HG02884 (cell line): ENCODE results near the gene CEP104.

Experiments used
- ATAC-seq: cut with Tn5 transposase; IDR thresholded peaks from one replicate; pipeline ENCODE4 v1.9.1; 2021; ENCODE audit warnings: mild to moderate bottlenecking, moderate library complexity; ENCODE audit not compliant: unreplicated experiment

The CEP104 gene

DNA sequence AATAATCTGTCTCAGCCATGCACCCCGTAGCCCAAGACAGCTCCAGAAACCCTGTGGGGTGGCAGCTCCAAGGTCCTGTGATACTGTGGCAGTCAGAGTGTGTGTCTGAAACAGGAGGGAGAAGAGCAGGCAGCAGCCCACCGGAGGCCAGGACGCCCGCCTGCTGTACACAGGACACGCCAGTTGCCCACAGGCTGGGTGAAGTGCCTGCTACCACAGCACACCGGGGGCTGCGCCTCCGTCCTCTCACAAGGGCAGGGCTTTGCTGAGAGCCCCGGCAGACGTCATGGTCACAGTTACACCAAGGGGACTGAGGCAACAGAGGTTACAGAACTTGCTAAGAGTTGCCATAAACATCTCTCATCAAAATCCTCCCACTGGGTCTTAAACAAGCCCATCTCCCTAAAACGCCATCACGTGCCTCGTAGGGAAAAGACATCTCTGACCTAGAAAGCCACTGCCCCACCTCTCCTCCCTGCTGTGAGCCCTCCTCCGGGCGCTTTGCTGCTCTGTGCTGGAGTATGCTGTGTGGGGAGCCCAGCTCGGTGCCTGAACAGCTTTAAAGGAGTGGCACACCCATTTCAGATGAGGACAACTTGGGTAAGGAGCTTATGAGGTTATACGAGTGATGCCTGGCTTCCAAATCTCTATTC, 37.7 kb upstream of the CEP104 start:
- ATAC-seq, result no peak

DNA sequence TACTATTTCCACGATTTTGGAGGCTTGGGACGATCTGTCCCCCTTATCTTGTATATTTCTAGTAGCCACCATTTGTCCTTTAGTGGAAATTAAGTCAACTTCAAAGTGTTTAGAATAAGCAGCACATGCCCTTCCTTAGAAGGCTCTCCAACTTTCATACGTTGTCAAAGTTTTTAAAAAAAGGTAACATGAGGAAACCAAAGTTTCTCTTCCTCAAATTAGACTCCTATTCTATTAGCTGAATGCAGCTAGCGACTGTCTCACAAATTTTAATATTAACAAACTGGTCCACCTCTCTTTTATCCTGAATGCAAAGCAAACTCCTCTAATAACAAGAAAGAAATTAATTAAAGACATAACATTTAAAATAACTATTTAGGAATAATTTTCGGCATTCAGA, 36.2 kb upstream of the CEP104 start:
- ATAC-seq, result no peak

DNA sequence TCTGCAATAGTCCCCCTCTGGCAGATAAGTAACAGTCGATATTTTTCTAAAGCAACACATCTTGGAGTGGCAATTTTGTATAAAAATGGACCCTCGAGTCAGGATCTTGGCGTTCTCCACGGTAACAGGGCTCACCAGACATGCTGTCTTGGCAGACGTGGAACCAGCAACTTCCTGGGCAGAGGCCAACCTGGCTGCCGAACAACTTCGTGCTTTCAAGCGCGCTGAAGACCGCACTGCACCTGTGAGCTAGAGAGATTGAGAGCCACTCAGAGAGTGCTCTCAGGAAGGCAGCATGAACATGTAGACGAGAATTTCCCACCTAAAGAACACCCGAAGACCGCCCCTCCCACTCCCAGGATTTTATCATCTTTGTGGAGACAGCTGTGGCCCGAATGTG, 35.7 kb upstream of the CEP104 start:
- no peak for ATAC-seq

DNA sequence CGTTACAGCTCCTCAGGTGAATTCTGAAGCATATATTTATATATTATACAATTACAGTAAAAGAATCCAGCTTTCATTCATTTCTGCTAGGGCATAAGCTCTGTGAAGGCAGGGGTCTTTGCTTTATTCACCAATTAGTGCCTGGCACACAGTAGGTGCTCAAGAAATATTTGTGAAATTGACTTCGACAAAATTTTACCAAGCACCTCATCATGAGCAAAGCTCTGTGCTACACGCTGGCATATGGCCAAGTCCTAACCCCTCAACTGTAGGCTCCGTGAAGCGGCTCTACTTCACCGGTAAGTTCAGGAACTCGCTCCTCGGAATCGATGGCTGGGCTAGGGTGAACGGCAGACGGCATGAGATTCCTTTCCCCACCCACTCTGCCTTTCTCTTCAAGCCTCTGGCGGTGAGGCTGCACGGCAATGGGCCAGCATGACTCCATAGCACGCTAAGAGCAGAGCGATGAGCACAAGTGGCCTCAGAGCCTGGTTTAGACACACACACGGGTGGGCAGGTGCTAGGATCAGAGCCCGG, 34.4 kb upstream of the CEP104 start:
- ATAC-seq, result no peak

DNA sequence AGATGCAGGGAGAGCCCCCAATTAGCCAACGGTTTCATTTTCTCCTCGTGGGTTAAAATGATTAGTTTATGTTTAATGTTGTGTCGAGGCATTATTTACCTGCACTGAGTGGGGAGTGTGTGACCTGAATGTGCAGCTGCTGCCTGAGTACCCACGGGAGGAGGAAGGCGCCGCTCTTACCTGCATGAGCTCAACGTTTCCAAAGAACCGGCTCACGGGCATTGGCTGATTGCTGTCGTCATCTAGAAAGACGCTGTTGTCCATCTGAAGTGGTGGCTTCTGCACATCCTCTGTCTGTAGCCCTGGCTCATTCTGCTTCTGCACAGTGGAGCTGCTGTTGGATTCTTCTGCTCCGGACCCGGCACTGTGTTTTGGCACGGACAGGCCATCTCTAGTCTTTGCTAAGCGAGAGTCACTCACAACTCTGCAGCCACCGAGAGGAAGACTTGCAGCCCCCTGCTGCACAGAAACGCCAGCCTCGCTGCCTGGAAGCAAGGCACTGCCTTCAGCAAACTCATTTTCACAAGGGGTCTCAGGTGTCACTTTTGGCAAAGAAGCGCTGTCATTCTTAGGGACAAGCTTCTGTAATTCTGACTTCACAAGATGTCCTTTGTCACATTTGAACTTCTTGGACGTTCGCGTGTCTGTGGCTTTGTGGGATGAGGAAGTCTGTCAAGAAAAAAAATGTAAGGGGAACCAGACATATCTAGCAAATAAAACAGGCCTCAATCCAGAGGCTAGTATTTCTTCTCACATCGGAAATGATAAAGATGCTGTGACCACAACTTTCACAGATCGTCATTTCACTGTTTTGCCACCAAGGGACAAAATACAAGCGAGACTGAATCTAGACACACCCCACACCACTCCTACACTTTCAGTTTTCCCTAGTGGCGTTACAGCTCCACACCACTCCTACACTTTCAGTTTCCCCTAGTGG, 33.6 kb upstream of the CEP104 start:
- no peak for ATAC-seq

- no peak for ATAC-seq
Measured at GRCh38 chr1:3889936-3890335, 32.9 kb upstream of the CEP104 start.

DNA sequence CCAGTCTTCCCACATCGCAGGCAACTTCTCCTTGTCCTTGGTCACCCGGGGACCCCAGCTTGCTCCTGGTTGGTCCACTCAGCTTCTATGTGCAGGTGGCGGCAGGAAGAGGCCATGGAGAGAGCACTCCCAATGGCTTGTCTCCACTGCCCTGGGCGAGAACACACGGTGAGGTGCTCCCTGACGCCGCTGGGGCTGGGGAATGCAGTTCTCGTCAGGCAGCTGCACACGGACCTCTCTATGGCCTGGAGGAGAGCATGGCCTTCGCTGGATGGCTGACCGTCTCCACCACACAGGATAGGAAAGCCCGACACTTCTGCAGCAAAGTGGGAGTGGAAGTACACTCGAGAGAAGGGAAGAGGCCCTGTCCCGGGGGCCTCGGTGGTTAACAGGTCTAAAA, 31.3 kb upstream of the CEP104 start:
- ATAC-seq, result no peak

DNA sequence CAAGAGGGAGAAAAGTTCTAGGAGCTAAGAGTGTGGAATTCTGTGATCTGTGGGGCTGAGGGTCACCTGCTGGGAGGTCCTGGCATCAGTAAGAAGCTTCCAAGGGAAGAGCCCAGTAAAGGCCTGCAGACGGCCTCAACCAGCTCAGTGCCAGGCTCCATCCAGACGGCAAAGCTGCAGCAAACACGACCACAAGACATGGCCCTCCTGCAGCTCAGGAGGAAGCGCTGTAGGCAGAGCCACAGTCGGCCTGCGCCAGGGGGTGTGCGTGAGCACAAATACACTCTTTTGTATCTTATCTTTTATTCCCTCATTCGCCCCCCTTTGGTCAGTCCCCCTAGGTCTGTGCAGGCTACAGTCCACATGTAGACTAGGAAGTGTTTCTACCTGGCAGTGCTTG, 29.7 kb upstream of the CEP104 start:
- ATAC-seq, result no peak

DNA sequence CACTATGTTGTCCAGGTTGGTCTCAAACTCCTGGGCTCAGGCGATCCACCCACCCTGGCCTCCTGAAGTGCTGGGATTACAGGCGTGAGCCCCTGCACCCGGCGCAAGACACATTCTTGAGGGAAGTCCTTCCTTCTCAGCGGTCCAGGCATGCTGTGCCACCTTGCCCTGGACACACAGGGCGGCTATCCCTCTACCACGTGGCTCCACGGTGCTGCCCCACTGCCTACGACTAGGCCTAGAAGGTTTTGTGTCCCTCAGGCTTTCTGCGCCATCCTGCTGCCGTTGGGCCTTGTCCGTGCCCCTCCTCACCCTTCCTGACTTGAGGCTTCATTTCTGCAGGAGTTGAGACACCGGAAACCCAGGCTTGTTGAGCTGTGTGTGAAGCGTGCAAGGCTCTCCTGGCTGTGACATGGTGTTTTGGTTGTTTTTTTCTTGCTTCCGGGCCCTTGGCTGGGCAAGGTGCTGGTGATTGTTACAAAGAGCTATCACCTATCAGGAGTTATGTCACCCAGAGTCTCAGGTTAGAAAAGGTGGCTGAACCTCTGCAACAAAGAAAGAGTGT, 29.2 kb upstream of the CEP104 start:
- no peak for ATAC-seq

GRCh38 chr1:3885611-3886010, 28.6 kb upstream of the CEP104 start:
- ATAC-seq, result no peak

DNA sequence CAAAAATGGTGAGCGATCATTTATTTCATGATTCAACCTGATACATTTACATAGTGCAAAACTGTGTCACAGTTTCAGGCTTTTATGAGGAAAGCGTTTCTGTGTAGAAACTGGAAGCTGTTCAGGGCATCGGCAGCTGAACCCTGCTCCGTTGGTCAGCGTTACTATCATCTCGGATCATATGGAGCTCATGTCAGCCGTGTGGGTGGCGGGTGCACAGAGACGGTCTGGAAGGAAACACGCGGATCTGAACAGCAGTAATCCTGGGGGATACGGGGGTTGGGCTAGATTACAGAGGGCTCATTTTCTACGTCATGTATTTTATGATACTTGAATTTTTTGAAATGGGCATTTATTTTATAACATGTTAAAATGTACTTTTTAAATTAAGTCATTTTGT, 28.0 kb upstream of the CEP104 start:
- no peak for ATAC-seq

DNA sequence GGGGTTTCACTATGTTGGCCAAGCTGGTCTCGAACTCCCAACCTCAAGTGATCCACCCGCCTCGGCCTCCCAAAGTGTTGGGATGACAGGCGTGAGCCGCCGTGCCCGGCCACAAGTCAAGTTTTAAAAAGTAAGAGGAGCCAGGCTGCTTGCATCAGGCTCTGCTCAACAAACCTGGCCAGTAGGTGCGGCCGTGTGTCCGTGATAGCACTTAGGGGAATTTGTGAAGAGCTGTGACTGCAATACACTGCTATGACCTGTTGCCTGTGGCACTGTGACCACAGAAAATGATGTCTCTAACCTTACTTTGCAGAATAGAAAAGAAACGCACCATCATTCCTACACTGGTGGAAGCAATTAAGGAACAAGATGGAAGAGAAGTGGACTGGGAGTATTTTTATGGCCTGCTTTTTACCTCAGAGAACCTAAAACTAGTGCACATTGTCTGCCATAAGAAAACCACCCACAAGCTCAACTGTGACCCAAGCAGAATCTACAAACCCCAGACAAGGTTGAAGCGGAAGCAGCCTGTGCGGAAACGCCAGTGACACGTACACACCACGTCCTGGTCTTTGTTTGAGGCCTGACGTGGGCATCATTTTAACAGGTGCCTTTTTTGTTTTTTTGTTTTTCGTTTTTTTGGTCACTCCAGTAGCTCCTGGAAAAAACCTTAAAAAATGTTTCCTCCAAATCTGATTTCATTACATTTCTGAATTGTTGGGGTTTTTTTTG, 26.3 kb upstream of the CEP104 start:
- ATAC-seq, result no peak

DNA sequence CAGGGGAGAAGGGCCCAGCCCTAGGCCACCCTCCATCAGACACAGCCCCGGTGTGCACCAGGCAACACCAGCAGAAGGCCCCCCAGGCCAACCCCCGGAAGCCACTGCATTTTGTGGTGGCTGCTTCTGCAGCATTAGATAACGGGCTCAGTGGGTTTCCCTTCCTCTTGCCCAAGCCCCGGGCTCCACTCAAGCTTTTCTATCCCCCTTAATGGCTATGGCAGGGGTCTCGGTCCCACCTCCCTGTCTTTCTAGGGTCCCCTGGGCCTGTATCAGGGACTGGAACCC, 24.1 kb upstream of the CEP104 start:
- no peak for ATAC-seq

GRCh38 chr1:3880429-3881192, 23.6 kb upstream of the CEP104 start:
- ATAC-seq, result no peak

DNA sequence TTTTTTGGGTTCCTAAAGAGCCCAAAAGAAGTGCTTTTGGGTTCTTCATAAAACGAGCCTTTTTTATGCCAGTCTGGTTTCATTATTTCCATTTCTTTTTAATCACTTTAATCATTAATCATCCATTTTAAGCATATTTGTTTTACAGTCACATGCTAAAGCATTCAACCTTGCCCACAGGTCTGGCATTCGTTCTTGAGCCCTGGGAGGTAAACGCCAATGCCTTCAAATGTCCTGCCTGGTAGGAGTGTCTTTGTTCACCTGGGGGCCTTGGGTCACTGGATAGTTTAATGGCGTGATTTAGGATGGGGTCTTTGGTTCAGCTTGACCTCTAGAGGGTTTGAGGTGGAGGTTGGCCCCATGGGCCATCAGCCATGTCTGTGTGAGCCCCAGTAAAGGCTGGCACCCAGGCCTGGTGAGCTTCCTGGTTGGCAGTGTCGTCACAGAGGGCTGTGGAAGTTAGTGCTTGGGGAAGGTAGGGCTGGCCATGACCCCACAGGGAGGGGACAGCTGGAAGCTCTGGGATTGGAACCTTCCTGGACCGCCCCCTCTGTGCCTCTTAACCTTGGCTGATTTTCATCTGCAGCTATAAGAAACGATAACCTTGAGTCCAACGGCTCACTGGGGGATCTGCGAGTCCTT, 22.9 kb upstream of the CEP104 start:
- ATAC-seq, result no peak

DNA sequence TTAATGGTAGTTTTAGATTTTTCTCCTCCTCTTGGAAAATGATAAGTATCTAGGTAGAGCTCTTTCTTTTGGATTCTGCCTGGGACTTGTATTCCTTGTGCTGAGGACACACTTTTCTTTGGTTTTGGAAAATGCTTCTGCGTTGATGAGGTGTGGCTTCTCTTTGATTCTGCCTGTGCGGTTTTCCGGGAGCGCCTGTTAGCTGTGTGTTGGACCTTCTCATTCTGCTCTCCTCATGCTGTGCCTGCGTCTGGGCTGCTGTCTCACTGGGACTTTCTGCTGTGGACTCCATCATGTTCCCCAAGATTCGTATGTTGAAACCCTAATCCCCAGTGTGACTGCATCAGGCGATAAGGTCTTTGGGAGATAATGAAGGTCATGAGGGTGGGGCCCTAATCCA, 22.1 kb upstream of the CEP104 start:
- no peak for ATAC-seq

GRCh38 chr1:3876716-3877115, 19.7 kb upstream of the CEP104 start:
- ATAC-seq, result no peak

- no peak for ATAC-seq
Measured at GRCh38 chr1:3874736-3875135, 17.7 kb upstream of the CEP104 start.

- no peak for ATAC-seq
Measured at GRCh38 chr1:3872546-3872945, 15.5 kb upstream of the CEP104 start.

DNA sequence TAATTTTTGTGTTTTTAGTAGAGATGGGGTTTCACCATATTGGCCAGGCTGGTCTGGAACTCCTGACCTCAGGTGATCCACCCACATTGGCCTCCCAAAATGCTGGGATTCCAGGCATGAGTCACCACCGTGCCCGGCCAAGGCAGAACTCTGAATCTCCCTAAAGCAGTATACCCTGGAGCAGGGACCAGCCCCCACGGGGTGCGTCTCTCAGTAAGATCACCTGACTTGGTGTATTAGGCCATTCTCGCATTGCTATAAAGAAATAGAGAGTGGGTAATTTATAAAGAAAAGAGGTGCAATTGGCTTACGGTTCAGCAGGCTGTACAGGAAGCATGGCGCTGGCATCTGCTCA, 14.4 kb upstream of the CEP104 start:
- no peak for ATAC-seq
